Neural crest cell (in vitro differentiated cells): ENCODE data around the gene NKAIN2. TPM values are rescaled to one million over a fixed set of nuclear protein-coding genes. Genes with fewer than 3 reads are reported as not detected.

ENCODE experiments used
- DNase-seq: peaks from one replicate; pipeline ENCODE4 v3.0.0; 2021; ENCODE audit warnings: low read depth, mixed read lengths, low spot score
- H3K27ac Mint-ChIP-seq: one replicate; pipeline ENCODE4 v1.8.0; 2021; ENCODE audit warnings: mild to moderate bottlenecking, mixed read lengths; ENCODE audit not compliant: unreplicated experiment
- H3K27me3 Mint-ChIP-seq: 2 replicates; pipeline ENCODE4 v1.8.0; 2021; ENCODE audit warnings: low read depth, mild to moderate bottlenecking, mixed read lengths
- H3K36me3 Mint-ChIP-seq: 2 replicates; pipeline ENCODE4 v1.8.0; 2021; ENCODE audit warnings: low read depth, mild to moderate bottlenecking, mixed read lengths
- H3K4me1 Mint-ChIP-seq: 2 replicates; pipeline ENCODE4 v1.8.0; 2021; ENCODE audit warnings: mixed read lengths
- H3K4me3 Mint-ChIP-seq: one replicate; pipeline ENCODE4 v1.8.0; 2021; ENCODE audit warnings: mild to moderate bottlenecking, mixed read lengths
- H3K9me3 Mint-ChIP-seq: 2 replicates; pipeline ENCODE4 v1.8.0; 2021; ENCODE audit warnings: mixed read lengths
- CTCF ChIP-seq: fragments of 200-600 bp; sonication (generic); conservative IDR thresholded peaks from 2 replicates; pipeline ENCODE4 v1.5.0; 2021; ENCODE audit warnings: antibody characterized with exemption, mild to moderate bottlenecking
- total RNA-seq: library from RNA; stranded (reverse); gene quantifications from 2 replicates; pipeline ENCODE4 v1.2.1, GENCODE V29; 2021

Gene NKAIN2
- total RNA-seq, 1 donor from 2014 or later = 1.1 TPM

- Mint-ChIP-seq H3K9me3 (no peaks in the 10 kb centered on the region), H3K4me3 (no peak overlapping the region), H3K27me3 (no peaks in the 10 kb centered on the region), H3K36me3 (no peaks in the 10 kb centered on the region), H3K27ac (no peak overlapping the region), H3K4me1 (peaks cover 11% of the 10 kb centered on the region)
- no peak for TF ChIP-seq CTCF
- no peak for DNase-seq
These were observed 796.0 kb downstream of the NKAIN2 start for GRCh38 chr6:124599656-124600055.

DNA sequence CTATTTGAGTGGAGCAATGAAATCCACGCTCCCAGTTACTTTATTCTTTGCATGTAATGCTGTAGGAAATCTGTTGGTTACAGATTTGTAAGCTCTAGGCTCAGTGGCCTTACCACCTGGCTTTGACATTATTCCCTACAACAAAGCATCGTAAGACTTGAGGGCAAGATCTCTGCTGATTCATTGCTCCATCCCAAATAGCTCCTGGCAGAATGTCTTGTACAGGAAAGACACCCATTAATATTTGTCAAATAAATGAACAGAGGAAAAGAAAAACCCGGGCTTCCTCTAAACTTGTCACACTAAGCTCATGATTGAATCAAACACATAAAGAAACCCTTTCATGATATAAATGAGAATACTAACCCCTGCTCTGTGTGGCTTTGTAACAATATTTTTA is 801.1 kb downstream of the NKAIN2 start:
- Mint-ChIP-seq H3K27me3 (no peaks in the 10 kb centered on the region), H3K4me3 (no peak overlapping the region), H3K36me3 (no peaks in the 10 kb centered on the region), H3K9me3 (peaks cover 5% of the 10 kb centered on the region), H3K27ac (peak overlapping the region; percentile 40), H3K4me1 (peaks cover 22% of the 10 kb centered on the region)
- no peak for TF ChIP-seq CTCF
- no peak for DNase-seq

DNA sequence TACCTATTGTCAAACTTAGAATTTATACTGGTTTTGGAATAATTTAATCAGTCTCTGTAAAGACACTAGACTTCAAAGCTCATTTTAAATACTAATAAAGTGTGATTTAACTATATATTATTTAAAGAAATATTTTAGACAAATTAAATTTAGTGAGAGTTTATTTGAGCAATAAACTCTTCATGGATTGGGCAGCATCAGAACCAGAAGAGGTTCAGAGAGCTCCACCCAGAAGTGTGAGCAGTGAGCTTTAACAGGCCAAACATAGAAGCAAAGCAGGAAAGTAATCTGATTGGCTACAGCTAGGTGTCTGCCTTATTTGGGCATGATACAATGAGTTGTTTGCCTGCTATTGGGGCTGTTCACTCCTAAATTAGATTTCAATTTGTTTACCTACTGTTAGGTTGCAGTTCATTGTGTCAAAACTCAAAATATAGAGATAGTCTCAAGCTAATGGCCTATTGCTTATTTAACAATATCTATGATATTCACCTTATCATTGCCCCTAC is 803.5 kb downstream of the NKAIN2 start:
- Mint-ChIP-seq H3K9me3 (peaks cover 5% of the 10 kb centered on the region), H3K36me3 (no peaks in the 10 kb centered on the region), H3K27ac (no peak overlapping the region), H3K4me1 (peaks cover 22% of the 10 kb centered on the region), H3K4me3 (no peak overlapping the region), H3K27me3 (no peaks in the 10 kb centered on the region)
- DNase-seq = no peak
- TF ChIP-seq CTCF = no peak

DNA sequence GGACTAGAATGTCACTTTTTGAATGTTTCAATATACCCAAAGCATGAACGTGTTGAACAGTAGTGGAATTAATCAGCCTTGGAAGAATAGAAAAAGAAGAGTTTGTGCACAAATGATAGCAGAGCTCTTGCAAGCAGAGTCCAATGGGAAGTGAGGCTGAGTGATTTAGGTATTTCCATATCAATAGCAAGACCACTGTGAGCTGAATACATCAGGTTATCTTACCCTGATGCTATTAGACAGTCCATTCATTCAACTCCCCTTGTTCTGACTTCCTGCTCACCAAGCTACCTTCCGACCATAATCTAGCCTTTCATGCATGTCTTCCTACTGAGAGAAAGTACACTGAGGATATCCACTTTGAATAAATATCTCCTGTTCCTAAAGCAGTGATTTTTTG is 809.4 kb downstream of the NKAIN2 start:
- Mint-ChIP-seq H3K4me3 (no peak overlapping the region), H3K27me3 (no peaks in the 10 kb centered on the region), H3K9me3 (peaks cover 6% of the 10 kb centered on the region), H3K36me3 (no peaks in the 10 kb centered on the region), H3K4me1 (peaks cover 10% of the 10 kb centered on the region), H3K27ac (no peak overlapping the region)
- no peak for DNase-seq
- TF ChIP-seq CTCF = no peak

DNA sequence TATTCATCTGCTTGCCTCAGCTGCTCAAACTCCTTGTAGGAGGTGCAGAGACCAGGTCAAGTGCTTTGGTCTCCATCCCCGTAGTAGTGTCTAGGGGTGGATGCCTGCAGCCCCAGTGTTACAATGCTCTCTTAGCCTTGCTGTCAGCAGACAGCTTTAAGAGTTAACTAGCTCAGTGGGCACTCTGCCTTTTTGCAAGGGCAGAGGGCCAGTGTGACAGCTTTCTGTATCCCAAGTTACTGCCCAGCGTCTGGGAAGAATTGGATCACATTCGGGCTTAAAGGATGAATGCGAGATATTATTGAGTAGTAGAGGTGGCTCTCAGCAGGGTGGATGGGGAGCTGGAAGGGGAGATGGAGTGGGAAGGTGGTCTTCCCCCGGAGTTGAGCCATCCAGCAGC is 818.7 kb downstream of the NKAIN2 start:
- H3K36me3 Mint-ChIP-seq = no peaks in the 10 kb centered on the region
- H3K4me3 Mint-ChIP-seq = no peak overlapping the region
- no peak for TF ChIP-seq CTCF
- H3K9me3 Mint-ChIP-seq = no peaks in the 10 kb centered on the region
- H3K27me3 Mint-ChIP-seq = no peaks in the 10 kb centered on the region
- H3K27ac Mint-ChIP-seq = no peak overlapping the region
- no peaks in the 10 kb centered on the region for H3K4me1 Mint-ChIP-seq
- no peak for DNase-seq

GRCh38 chr6:124633655-124634054 is 830.0 kb downstream of the NKAIN2 start:
- no peaks in the 10 kb centered on the region for H3K9me3 Mint-ChIP-seq

More at GRCh38 chr6:124633655-124634054, 830.0 kb downstream of the NKAIN2 start:
- H3K36me3 Mint-ChIP-seq = peaks cover 2% of the 10 kb centered on the region
- no peak for DNase-seq
- H3K4me1 Mint-ChIP-seq = peaks cover 4% of the 10 kb centered on the region
- no peak overlapping the region for H3K27ac Mint-ChIP-seq
- H3K4me3 Mint-ChIP-seq = no peak overlapping the region
- TF ChIP-seq CTCF = no peak
- no peaks in the 10 kb centered on the region for H3K27me3 Mint-ChIP-seq
